Choroid plexus epithelial cell (primary cell): Measurements from ENCODE around the gene FBN2.

Experiments used
- DNase-seq: peaks from one replicate; pipeline ENCODE4 v3.0.0-alpha.2; 2010; ENCODE audit warnings: low read depth
- H3K4me3 ChIP-seq: 2 replicates; pipeline ENCODE4 v1.5.1; 2011; ENCODE audit warnings: low read depth, mild to moderate bottlenecking, control low read depth, low read length, moderate library complexity
- TF ChIP-seq, protein P1 (sequence below): conservative IDR thresholded peaks from 2 replicates; pipeline ENCODE4 v1.5.1; 2011; ENCODE audit warnings: low read depth, mild to moderate bottlenecking, control low read depth, inconsistent platforms, low read length, moderate library complexity

FBN2 gene

DNA sequence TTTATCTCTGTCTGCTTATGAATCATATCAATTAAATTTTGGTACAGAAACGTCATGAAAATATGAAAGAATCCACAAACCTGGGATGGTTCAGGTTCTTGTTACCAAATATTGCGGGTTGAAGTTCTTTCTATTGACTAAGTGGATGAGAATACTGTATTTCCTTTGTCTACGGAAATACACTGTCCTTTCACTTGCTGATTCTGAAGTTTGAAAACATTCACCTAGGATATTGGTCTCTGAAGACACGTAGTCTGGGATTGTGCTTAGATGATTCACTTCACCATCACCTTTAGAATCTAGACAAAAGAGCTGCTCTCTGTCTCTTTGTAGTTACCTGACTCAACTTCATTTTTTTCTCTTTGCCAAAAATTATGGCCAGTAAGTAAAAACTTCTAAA is 222.4 kb downstream of the FBN2 start:
- TF ChIP-seq, protein P1, sequence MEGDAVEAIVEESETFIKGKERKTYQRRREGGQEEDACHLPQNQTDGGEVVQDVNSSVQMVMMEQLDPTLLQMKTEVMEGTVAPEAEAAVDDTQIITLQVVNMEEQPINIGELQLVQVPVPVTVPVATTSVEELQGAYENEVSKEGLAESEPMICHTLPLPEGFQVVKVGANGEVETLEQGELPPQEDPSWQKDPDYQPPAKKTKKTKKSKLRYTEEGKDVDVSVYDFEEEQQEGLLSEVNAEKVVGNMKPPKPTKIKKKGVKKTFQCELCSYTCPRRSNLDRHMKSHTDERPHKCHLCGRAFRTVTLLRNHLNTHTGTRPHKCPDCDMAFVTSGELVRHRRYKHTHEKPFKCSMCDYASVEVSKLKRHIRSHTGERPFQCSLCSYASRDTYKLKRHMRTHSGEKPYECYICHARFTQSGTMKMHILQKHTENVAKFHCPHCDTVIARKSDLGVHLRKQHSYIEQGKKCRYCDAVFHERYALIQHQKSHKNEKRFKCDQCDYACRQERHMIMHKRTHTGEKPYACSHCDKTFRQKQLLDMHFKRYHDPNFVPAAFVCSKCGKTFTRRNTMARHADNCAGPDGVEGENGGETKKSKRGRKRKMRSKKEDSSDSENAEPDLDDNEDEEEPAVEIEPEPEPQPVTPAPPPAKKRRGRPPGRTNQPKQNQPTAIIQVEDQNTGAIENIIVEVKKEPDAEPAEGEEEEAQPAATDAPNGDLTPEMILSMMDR = no peak
- H3K4me3 ChIP-seq = no peak overlapping the region
- DNase-seq = no peak

DNA sequence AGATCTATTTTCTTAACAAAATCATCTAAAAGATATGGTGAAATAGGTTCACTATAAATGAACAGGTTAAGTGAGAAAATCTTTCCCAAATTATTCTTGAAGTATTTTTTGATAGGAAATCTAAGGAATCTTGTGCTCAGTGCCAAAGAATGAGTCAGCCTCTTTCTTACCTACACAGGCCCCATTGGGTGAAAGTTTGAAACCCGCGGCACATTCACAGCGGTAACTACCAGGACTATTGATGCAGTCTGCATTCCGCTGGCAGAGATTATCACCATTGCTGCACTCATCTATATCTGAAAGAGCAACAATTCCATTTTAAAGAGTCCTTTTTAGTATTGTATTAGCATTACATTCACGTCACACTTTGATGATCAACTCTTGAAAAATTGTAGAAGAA is 232.7 kb downstream of the FBN2 start:
- no peak for DNase-seq
- no peak overlapping the region for H3K4me3 ChIP-seq
- TF ChIP-seq, protein P1 = no peak

DNA sequence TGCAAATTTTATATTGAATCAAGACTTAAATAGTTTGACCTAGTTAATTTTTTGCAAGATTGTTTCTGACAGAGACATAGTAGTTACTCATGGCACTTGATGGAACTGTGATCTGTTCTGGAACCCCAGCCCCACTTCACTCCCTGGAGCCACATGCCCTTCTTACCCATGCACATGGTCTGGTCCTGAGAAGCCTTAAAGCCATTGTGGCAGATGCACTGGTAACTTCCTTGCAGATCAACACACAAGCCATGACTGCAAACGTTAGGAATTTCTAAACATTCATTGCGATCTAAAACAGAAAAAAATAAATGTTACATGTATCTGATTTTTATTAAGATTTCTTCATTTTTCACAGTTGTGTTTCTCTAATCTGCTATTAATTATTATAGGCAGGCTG is 233.3 kb downstream of the FBN2 start:
- DNase-seq = peak; percentile 23
- TF ChIP-seq, protein P1 = no peak

DNA sequence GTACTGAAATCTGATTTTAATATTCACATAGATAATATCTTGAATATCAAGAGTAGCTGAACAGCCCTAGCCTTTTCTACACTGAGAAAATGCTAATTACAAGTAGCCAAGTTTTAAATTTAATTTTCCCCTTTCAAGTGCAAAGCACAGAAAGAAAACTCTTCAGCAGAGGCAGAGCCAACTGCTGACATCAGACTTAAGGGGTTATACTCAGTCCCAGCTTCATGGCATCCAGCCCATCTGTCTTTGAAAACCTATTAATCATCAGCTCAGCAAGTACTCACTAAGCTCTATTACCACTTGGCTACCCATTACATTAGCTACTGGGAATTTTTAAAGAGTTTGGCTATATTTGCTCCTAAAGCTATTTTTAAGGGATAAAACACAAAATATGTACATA is 234.0 kb downstream of the FBN2 start:
- H3K4me3 ChIP-seq = no peak overlapping the region
- TF ChIP-seq, protein P1 = no peak
- peak; percentile 91 for DNase-seq

More for the DNA sequence above, 233.3 kb downstream of the FBN2 start:
- no peak overlapping the region for H3K4me3 ChIP-seq

DNA sequence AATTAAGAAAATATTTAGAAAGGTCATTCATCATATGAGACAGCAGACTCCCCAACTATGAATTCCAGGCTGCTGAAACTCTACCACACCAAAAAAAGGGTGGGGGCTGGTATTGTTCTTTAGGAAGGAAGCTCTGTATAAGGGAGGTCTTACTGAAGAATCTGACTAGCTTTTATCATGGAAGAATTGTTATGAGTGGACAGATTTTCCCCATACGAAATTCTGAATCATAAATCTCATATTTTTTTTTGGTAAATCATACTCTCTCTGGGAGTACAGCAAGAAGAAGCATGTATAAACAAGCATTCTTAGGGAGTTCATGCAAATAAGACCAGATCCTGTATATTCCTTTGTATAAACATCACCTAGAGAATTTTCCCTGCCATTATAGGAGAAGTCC is 234.5 kb downstream of the FBN2 start:
- H3K4me3 ChIP-seq = no peak overlapping the region
- TF ChIP-seq, protein P1 = no peak
- DNase-seq = no peak

DNA sequence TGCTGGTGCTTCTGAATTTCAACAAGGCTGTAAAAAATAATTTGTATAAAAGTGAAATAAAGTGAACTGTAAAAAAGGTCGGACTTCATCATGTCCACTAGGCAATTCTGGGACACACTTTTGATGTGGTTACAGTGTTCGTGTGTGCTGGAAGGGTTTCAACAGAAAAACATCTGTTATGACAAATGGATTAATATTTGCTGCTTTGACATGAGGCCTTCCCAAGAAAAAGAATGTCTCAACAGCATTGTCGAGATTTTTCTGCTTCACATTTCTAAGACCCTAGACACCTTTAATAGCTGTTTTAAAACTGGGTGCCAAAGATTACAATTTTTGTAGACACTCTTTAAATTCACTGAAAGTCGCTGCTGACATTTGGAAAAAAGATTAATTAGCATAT is 237.9 kb downstream of the FBN2 start:
- H3K4me3 ChIP-seq = no peak overlapping the region
- no peak for DNase-seq
- TF ChIP-seq, protein P1 = no peak

DNA sequence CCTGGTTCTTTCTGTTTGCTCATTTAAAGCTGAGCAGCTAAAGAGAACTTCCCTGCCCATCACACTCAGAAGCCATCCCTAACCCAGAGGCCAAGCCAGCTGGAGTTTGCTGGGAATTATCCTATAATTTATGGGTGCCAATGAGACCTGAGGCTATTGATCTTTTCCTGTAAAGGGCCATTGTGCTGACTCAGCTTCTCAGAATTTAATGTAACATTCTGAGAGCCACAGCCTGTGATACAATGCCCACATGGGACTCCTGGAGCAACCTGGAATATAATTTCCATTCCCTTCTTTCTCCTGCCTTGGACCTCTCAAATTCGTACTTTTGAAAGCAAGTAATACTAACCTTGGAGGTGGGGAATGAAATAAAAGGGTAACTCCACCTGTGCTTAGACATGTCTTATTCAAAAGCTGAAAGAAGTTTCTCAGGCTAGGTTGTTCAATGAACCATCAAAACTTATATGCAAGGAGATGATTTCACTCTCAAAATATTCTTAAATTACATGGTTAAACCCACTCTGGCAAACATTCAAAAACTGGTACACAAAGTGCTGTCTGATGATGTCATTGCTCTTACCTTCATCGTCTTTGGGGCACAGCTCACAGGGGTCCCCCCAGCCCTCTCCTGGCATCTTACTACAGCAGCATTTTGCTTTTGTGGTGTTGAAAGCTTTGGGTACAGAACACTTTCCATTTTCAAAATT is 247.7 kb downstream of the FBN2 start:
- DNase-seq = peak; percentile 47
- no peak overlapping the region for H3K4me3 ChIP-seq
- TF ChIP-seq, protein P1 = no peak
